Measurements from ENCODE around the gene PITX3. TPM values are rescaled to one million over a fixed set of nuclear protein-coding genes. Genes with fewer than 3 reads are reported as not detected.
A peak's percentile ranks its signal among the peaks of the same experiment; 100 is the strongest.

Gene PITX3
- total RNA-seq, 2 donors from 2014 or later: not detected

GRCh38 chr10:102242118-102242485 is 790 bp upstream of the PITX3 start:
- Histone ChIP-seq H3K27me3 (ENCODE audit: control insufficient read depth, insufficient read depth, low read length, poor library complexity, severe bottlenecking) (peaks cover 64% of the 10 kb centered on the region), H3K4me1 (ENCODE audit: control insufficient read depth, insufficient read depth, low read length) (no peaks in the 10 kb centered on the region), H3K9me3 (ENCODE audit: control insufficient read depth, low read length) (no peaks in the 10 kb centered on the region), H3K9ac (ENCODE audit: extremely low read depth, low read length, poor library complexity, severe bottlenecking) (peak overlapping the region; percentile 34), H3K27ac (ENCODE audit: low read depth, low read length) (no peak overlapping the region), H3K36me3 (ENCODE audit: control insufficient read depth, insufficient read depth, low read length) (no peaks in the 10 kb centered on the region), H3K4me3 (ENCODE audit: low read length) (peak overlapping the region; percentile 79)
- Mint-ChIP-seq H3K9me3 (no peaks in the 10 kb centered on the region), H3K27me3 (ENCODE audit: insufficient read depth) (peaks cover 69% of the 10 kb centered on the region), H3K4me1 (peaks cover 25% of the 10 kb centered on the region), H3K36me3 (ENCODE audit: low read depth) (no peaks in the 10 kb centered on the region), H3K4me3 (peak overlapping the region; percentile 51), H3K27ac (no peak overlapping the region)
- WGBS, 2 experiments (ENCODE audit: insufficient coverage in 1 of 2, insufficient read length in 1 of 2): 44 to 48% methylated on average over 6 to 7 of the region's 7 CpGs
- no peak for DNase-seq
- no peak for TF ChIP-seq CTCF (conservative IDR thresholded peaks at IDR 0.05)

- no peak overlapping the region for H3K27ac Mint-ChIP-seq
- no peaks in the 10 kb centered on the region for H3K9me3 Mint-ChIP-seq
- H3K4me3 ChIP-seq (ENCODE audit: low read length): peak overlapping the region; percentile 79
- no peak for DNase-seq
- peak overlapping the region; percentile 51 for H3K4me3 Mint-ChIP-seq
- H3K27me3 Mint-ChIP-seq (ENCODE audit: insufficient read depth): peaks cover 80% of the 10 kb centered on the region
- 0 to 1% methylated on average over 11 to 20 of the region's 20 CpGs for WGBS, 2 experiments (ENCODE audit: insufficient coverage in 1 of 2, insufficient read length in 1 of 2)
- no peaks in the 10 kb centered on the region for H3K36me3 ChIP-seq (ENCODE audit: control insufficient read depth, insufficient read depth, low read length)
- no peaks in the 10 kb centered on the region for H3K9me3 ChIP-seq (ENCODE audit: control insufficient read depth, low read length)
- peaks cover 15% of the 10 kb centered on the region for H3K4me1 Mint-ChIP-seq
- H3K4me1 ChIP-seq (ENCODE audit: control insufficient read depth, insufficient read depth, low read length): no peaks in the 10 kb centered on the region
- TF ChIP-seq CTCF (conservative IDR thresholded peaks at IDR 0.05): no peak
- no peak overlapping the region for H3K9ac ChIP-seq (ENCODE audit: extremely low read depth, low read length, poor library complexity, severe bottlenecking)
- no peaks in the 10 kb centered on the region for H3K36me3 Mint-ChIP-seq (ENCODE audit: low read depth)
- no peak overlapping the region for H3K27ac ChIP-seq (ENCODE audit: low read depth, low read length)
- H3K27me3 ChIP-seq (ENCODE audit: control insufficient read depth, insufficient read depth, low read length, poor library complexity, severe bottlenecking): peaks cover 74% of the 10 kb centered on the region
Observed at GRCh38 chr10:102241032-102241443, 274 bp downstream of the PITX3 start.

- H3K4me1 Mint-ChIP-seq: peaks cover 15% of the 10 kb centered on the region
- Histone ChIP-seq H3K27ac (ENCODE audit: low read depth, low read length) (no peak overlapping the region), H3K9ac (ENCODE audit: extremely low read depth, low read length, poor library complexity, severe bottlenecking) (no peak overlapping the region), H3K4me1 (ENCODE audit: control insufficient read depth, insufficient read depth, low read length) (no peaks in the 10 kb centered on the region), H3K36me3 (ENCODE audit: control insufficient read depth, insufficient read depth, low read length) (no peaks in the 10 kb centered on the region), H3K4me3 (ENCODE audit: low read length) (peak overlapping the region; percentile 79), H3K27me3 (ENCODE audit: control insufficient read depth, insufficient read depth, low read length, poor library complexity, severe bottlenecking) (peaks cover 79% of the 10 kb centered on the region), H3K9me3 (ENCODE audit: control insufficient read depth, low read length) (no peaks in the 10 kb centered on the region)
- peak overlapping the region; percentile 51 for H3K4me3 Mint-ChIP-seq
- 30% methylated on average over 9 to 39 of the region's 39 CpGs for WGBS, 2 experiments (ENCODE audit: insufficient coverage in 1 of 2, insufficient read length in 1 of 2)
- no peak overlapping the region for H3K27ac Mint-ChIP-seq
- peaks cover 85% of the 10 kb centered on the region for H3K27me3 Mint-ChIP-seq (ENCODE audit: insufficient read depth)
- DNase-seq: peak; percentile 69
- H3K36me3 Mint-ChIP-seq (ENCODE audit: low read depth): no peaks in the 10 kb centered on the region
- no peaks in the 10 kb centered on the region for H3K9me3 Mint-ChIP-seq
- TF ChIP-seq CTCF (conservative IDR thresholded peaks at IDR 0.05): no peak
Observed at GRCh38 chr10:102240467-102241031, 763 bp downstream of the PITX3 start.
